Mesothelial cell of epicardium (in vitro differentiated cells): ENCODE results near the gene REEP5. TPM values are rescaled to one million over a fixed set of nuclear protein-coding genes. Genes with fewer than 3 reads are reported as not detected.

ENCODE experiments used
- DNase-seq, 2 experiments: peaks; one replicate each; pipeline ENCODE4 v3.0.0; 2021; ENCODE audit warnings: low spot score in 2 of 2; ENCODE audit not compliant: unreplicated experiment in 2 of 2
- H3K27ac Mint-ChIP-seq: 2 replicates; pipeline ENCODE4 v1.8.0; 2021; ENCODE audit warnings: mixed read lengths
- H3K27me3 Mint-ChIP-seq: 2 replicates; pipeline ENCODE4 v1.8.0; 2021; ENCODE audit warnings: low read depth, mixed read lengths
- H3K36me3 Mint-ChIP-seq: 2 replicates; pipeline ENCODE4 v1.8.0; 2021; ENCODE audit warnings: mixed read lengths
- H3K4me1 Mint-ChIP-seq: 2 replicates; pipeline ENCODE4 v1.8.0; 2021; ENCODE audit warnings: mixed read lengths
- H3K4me3 Mint-ChIP-seq: 2 replicates; pipeline ENCODE4 v1.8.0; 2021; ENCODE audit warnings: mild to moderate bottlenecking, moderate library complexity, mixed read lengths
- H3K9me3 Mint-ChIP-seq: 2 replicates; pipeline ENCODE4 v1.8.0; 2021; ENCODE audit warnings: mixed read lengths
- CTCF ChIP-seq: fragments of 200-600 bp; sonication (generic); IDR thresholded peaks from one replicate; pipeline ENCODE4 v1.5.0; 2021; ENCODE audit warnings: antibody characterized with exemption; ENCODE audit not compliant: unreplicated experiment
- total RNA-seq: library from RNA; stranded (reverse); gene quantifications from 3 replicates; pipeline ENCODE4 v1.2.1, GENCODE V29; 2021

The REEP5 gene
- total RNA-seq, 1 donor from 2014 or later: 34.7 TPM

DNA sequence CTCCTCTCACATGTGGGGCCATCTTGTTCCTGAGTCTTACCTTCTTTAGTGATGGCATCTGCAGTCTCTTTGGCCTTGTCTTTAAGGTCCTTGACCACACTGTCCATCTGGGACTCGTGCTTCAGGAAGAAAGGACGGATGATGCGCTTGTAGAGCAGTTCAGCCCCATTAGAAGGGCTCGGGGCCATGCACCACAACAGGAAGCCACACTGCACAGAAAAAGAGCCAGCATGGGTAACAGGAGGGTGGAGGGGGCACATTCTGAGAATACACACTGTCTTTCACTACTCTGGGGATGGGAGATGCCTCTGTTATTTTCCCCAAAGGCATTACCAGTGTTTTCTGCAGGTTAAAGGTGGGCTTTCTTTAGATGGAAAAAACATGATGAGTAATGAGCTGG is 35.1 kb downstream of the REEP5 start:
- H3K27me3 Mint-ChIP-seq: no peaks in the 10 kb centered on the region
- no peaks in the 10 kb centered on the region for H3K9me3 Mint-ChIP-seq
- H3K4me1 Mint-ChIP-seq: no peaks in the 10 kb centered on the region
- no peak overlapping the region for H3K4me3 Mint-ChIP-seq
- no peak for DNase-seq
- TF ChIP-seq CTCF: no peak
- peaks cover 32% of the 10 kb centered on the region for H3K36me3 Mint-ChIP-seq
- H3K27ac Mint-ChIP-seq: no peak overlapping the region

DNA sequence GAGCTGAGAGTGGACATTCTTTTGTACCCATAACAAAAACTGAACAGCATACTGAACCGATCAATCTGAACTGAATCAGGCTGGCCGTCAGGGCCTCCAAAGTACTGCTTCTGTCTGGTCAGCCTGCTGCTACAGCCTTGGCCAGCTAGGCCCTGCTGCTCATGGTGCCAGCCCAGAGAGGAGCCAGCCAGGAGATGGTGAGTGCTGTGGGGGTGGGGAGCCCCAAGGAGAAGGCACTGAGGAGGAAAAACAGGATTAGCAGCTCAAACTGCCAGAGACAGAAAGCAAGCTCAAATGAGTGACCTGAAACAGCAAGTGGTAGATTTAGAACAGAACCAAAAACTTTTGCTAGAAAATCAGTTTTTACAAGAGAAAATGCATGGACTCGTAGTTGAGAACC is 37.0 kb downstream of the REEP5 start:
- Mint-ChIP-seq H3K9me3 (no peaks in the 10 kb centered on the region), H3K27ac (no peak overlapping the region), H3K4me1 (no peaks in the 10 kb centered on the region), H3K4me3 (no peak overlapping the region), H3K27me3 (no peaks in the 10 kb centered on the region), H3K36me3 (peaks cover 34% of the 10 kb centered on the region)
- no peak for DNase-seq
- no peak for TF ChIP-seq CTCF

DNA sequence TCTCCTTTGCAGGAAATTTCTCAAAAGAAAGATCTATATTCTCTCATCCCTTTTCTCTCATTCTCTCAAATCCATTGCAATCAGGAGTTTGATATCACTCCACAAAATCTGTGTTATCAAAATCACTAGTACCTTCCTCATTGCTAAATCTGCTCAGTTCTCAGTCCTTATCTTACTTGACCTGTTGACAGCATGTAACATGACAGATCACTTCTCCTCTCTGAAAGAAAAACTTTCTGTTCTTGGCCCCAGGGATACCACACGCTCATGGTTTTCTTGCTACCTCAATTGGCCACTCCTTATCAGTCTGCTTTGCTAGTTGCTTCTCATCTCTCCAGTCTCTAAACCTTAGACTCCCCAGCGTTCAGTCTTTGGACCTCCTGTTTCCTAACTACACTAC is 38.8 kb downstream of the REEP5 start:
- Mint-ChIP-seq H3K4me3 (no peak overlapping the region), H3K36me3 (peaks cover 29% of the 10 kb centered on the region), H3K4me1 (no peaks in the 10 kb centered on the region), H3K27ac (no peak overlapping the region), H3K27me3 (no peaks in the 10 kb centered on the region), H3K9me3 (no peaks in the 10 kb centered on the region)
- no peak for DNase-seq
- TF ChIP-seq CTCF: no peak

DNA sequence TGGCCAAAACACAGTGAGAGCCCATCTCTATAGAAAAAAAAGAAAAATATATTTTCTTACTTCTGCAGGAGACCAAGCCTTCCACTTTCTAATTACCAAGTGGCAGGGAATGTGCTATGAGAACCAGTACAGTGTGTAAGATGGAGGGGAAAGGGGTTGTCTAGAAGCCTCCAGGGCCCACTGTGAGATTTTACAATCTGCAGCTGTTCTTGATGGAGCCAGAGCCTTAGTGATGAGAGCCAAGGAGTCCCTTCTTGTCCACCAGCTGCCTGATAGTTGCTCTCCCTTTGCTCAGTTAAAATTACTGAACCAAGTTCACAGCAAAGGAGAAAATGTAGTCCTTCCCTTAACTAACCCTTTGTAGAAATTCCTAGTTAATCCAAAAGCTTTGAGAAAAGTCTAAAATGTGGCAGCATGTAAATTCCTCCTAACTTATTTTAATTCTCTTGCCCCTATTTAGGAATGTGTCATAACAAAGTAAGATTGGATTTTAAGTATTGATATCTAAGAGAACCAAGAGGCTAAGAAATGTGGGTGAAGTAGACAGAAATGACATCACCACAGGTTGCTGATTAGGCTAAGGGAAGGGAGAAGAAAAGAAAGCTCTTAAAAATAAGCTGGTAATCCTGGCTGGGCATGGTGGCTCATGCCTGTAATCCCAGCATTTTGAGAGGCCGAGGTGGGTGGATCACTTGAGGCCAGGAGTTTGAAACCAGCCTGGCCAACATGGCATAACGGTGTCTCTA is 41.6 kb downstream of the REEP5 start:
- H3K36me3 Mint-ChIP-seq: peaks cover 12% of the 10 kb centered on the region
- TF ChIP-seq CTCF: no peak
- no peak overlapping the region for H3K27ac Mint-ChIP-seq
- no peaks in the 10 kb centered on the region for H3K4me1 Mint-ChIP-seq
- H3K27me3 Mint-ChIP-seq: no peaks in the 10 kb centered on the region
- no peak overlapping the region for H3K4me3 Mint-ChIP-seq
- H3K9me3 Mint-ChIP-seq: no peaks in the 10 kb centered on the region
- no peak for DNase-seq

DNA sequence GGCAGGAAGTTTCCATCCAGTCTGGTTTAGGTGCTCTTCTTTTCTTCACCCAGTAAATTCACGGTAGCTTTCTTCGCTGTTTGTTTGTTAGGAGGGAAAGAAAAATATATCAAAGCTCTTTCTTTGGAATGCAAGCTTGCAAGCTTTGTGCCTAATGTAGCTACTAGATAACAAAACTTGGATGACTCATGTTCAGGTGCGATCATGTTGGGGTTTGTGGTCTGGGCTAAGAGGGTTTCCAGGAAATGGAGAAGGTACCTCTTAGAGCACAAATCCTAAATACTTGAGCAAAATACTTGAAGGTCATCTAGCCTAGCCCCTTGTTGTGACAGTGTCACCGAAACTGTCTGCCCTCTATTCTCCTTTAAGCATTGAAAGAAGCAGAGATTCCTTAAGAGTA is 43.3 kb downstream of the REEP5 start:
- H3K27me3 Mint-ChIP-seq: no peaks in the 10 kb centered on the region
- no peak overlapping the region for H3K4me3 Mint-ChIP-seq
- H3K36me3 Mint-ChIP-seq: peaks cover 9% of the 10 kb centered on the region
- H3K9me3 Mint-ChIP-seq: no peaks in the 10 kb centered on the region
- H3K27ac Mint-ChIP-seq: peak overlapping the region; percentile 8
- no peaks in the 10 kb centered on the region for H3K4me1 Mint-ChIP-seq
- no peak for DNase-seq
- TF ChIP-seq CTCF: no peak

DNA sequence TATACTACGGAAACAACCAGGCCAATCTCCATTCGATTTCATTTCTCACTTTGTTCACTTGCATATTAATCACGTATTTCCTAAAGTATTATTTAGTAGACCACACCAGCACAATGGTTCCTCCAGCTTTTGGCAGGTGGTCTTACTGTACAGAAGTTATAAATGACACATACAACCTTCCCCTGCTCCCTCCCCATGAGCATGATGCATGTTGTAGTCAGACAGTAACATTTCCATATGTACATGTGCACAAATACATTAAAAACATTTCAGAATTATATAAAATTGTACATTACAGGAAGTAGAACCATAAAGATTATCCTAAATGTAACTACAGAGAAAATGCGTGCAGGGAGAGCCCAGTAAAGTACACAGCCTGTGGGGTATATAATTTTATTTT is 43.9 kb downstream of the REEP5 start:
- Mint-ChIP-seq H3K4me1 (no peaks in the 10 kb centered on the region), H3K27me3 (no peaks in the 10 kb centered on the region), H3K36me3 (peaks cover 9% of the 10 kb centered on the region), H3K27ac (no peak overlapping the region), H3K9me3 (no peaks in the 10 kb centered on the region), H3K4me3 (no peak overlapping the region)
- no peak for DNase-seq
- no peak for TF ChIP-seq CTCF
